HG03060 (cell line): ENCODE measurements around the gene WNT11.
"Not testable (repeated sequence)": the region's sequence is repeated elsewhere in the genome, so short reads cannot be mapped to it uniquely, and the experiment has no call there.

Experiments used
- ATAC-seq: cut with Tn5 transposase; IDR thresholded peaks from one replicate; pipeline ENCODE4 v1.9.1; 2021; ENCODE audit warnings: low read depth, moderate number of reproducible peaks; ENCODE audit not compliant: unreplicated experiment

The WNT11 gene

DNA sequence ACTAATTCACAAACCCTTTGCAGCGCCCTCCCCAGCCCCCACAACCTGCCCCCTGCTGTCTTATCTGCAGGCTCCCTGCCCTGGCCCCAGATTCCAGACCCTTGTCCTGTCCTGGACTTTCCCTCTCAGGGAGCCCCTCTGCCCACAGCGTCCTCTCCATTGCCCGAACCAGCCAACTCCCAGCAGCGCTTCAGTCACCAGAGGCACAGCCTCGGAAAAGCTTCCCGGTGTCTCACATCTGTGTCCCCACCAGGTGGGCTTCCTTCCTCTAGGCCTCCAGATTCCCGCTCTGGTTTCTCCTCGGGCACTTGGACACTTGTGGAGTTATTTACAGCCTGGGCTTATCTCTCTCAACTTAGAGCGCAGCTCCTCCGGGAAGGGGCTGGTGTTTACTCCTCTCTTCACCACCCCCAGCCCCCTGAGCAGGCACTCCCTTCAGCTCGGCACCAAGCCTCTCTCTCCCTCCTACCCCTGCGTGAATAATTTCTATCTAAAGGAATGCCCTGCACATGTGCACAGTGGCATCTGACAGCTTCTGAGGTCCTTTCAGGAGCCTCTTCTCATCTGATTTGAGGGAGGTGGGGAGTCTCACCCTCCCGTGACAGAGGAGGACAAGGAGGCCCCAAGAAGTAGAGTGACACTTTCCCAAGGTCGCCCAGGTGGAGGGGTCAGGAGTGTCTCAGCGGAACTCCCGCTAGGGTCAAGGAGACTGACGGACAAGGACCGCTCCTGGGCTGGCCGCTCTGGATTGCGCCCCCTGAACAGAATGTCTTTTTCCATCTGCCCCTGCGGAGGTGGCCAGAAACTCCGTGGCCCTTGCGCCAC, 838 bp downstream of the WNT11 start:
- no peak for ATAC-seq

DNA sequence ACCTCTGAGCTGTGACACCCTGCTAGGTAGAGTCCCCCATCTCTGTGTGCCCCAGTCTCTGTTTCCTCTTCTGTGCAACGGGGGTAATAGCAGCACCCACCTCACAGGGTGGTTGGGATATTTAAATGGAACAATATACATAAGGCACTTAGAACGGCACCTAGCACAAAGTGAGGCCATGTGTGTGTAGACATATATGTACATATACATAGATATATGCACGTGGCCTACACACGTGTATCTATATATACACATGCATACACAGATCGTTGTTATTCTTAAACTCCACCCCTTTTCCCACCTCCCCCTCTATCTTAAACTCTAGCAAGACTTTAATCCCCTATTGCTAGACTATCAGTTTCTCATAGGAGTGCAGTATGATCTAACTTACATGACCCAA, 2.4 kb downstream of the WNT11 start:
- no peak for ATAC-seq

GRCh38 chr11:76203131-76203925, 3.0 kb downstream of the WNT11 start:
- no peak for ATAC-seq

GRCh38 chr11:76201672-76202412, 4.5 kb downstream of the WNT11 start:
- ATAC-seq, result no peak

- ATAC-seq, result no peak
Observed at GRCh38 chr11:76201056-76201455, 5.2 kb downstream of the WNT11 start.

DNA sequence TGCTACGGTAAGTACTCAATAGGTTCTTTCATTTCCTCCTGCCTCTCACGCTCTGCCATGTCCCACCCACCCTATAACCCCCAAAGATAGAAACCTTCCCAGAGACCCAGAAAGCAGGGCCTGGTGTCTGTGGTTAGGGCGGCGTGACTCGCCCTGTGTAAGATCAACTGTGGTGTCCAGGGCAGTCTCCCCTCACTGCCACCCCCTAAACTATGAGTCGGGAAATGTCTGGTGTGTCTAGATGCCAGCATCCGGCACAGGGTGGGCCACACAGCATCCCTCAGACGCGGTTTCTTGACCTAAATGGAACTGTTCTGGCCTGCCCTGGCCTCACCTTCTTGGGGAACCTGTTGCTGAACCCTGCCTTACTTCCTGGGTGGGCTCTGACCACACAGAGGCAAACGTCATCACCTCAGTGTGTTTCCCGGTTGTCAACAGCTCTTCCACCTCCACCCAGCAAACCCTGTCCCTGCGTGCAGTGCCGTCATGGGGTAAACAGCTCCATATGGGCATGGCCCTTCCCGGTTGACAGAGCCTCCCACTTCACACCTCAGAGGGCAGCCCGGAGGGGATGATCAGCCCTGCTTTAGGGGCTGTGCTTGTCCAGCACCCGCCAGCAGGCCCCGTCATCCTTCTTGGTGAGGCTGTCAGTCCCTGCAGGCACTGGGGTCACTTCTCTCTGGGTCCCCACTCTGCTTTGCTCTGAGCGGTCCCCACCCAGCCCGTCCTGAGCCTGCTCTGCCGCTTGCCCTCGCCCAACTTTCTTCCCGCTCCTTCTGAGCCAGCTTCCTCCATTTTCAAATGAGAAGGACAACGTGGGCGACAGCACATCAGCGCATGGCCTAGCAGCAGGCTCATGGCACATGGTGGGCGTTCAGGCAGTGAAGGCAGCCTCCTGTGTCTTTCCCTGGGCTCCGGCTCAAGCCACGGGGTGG, 6.0 kb downstream of the WNT11 start:
- no peak for ATAC-seq

DNA sequence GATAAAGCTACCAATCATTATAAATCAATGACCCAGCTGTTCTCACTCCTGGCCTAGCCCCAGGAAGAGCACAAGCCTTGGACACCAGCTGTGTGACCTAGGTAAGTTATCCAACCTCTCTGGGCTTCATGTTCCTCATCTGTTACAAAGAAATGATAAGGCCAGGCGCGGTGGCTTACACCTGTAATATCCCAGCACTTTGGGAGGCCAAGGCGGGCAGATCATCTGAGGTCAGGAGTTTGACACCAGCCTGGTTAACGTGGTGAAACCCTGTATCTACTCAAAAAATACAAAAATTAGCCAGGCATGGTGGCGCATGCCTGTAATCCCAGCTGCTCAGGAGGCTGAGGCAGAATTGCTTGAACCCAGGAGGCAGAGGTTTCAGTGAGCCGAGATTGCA, 7.6 kb downstream of the WNT11 start:
- ATAC-seq, result not testable (repeated sequence)

DNA sequence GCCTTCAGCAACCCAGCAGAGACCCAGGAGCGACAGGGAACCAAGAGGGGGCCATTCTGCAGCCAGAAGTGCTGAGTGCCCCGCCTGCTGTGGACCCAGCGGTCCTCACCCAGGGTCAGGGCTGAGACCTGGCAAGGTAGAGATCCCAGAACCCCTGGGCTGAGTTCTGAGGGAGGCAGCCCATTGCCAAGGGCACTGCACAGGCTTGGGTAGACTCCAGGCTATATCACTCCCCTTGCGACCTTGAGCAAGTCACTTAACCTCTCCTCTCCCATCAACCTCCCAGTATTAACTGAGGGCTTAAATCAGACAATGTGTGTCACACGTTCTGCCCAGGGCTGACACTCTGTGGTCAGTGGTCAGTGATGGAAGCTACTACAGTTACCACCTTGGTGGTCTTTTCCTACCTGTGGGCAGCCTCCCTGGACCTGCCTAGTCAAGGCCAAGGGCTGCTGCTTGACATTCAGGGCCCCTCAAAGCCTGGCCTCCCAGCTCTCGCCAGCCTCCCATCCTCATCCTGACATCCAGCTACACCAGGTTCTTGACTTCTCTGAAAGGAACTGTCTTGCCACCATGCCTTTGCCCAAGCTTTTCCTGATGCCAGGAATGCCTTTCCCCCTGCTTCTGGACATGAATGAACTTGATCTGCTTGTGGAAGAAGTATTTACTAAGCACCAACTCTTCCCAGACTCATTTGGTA, 8.2 kb downstream of the WNT11 start:
- no peak for ATAC-seq

DNA sequence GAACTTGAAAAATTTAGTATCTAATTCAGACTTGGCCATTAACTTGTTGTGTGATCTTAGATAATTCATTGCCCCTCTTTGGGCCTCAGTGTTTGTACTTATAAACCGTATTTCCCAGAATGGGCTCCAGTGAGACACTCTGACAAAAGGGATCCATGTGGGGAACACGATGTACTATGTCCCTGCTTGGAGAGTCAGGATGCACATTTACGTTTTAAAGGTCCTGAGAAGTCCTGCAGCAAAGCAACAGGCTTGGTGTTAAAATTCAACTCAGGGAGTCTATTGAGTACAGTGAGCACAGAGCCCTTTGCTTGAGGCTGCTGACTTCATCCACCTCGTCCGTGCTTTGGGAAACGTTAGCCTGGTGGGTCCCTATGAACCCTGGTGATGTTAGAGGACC, 9.0 kb downstream of the WNT11 start:
- ATAC-seq, result no peak

- ATAC-seq, result no peak
Observed at GRCh38 chr11:76196849-76197248, 9.5 kb downstream of the WNT11 start.

DNA sequence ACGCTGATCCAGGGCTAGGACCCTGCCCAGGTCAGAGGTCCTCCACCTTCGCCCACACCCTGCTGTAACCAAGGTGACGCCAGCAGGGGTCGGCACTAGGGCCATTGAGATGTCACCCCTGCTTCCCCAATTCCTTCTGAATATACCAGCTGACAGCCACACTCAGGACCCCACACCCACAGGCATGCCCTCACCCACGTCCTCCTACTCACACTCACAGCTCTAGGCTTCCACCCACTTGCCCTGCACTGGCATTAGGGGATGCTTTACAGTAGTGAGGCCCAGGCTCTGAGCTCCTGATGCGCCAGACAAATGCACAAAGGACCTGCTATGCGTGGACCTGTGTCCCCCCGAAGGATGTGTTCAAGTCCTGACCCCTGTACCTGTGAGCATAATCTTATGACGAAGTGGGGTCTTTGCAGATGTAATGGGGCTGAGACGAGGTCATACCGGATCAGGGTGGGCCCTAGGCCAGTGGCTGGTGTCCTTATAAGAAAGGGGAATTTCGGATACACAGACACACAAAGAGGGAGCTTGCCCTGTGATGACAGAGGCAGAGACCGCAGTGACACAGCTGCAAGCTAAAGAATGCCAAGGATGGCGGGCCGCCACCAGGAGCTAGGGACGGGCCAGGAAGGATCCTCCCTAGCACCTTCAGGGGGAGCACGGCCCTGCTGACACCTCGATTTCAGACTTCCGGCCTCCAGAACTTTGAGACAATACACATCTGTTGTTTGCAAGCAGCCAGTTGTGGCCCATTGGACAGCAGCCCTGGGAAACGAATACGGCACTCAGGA, 11.2 kb downstream of the WNT11 start:
- ATAC-seq, result no peak

DNA sequence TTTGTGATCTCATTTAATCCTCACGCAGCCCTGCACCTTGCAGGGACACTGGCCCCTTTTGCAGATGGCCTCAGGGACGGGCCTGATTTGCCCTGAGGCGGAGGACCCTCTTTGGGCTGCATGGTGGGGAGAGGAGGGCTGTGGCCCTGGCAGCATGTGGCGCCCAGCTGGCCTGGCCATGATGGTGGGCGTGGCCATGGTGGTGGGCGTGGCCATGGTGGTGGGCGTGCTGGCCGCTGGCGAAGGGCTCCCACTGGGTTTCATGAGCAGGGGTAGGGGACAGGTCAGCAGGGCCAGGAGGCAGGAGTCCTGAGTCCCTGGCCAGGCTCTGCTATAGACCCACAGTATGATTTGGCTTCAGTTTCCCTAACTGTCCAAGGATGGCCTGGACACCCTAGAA, 13.1 kb downstream of the WNT11 start:
- ATAC-seq, result no peak

DNA sequence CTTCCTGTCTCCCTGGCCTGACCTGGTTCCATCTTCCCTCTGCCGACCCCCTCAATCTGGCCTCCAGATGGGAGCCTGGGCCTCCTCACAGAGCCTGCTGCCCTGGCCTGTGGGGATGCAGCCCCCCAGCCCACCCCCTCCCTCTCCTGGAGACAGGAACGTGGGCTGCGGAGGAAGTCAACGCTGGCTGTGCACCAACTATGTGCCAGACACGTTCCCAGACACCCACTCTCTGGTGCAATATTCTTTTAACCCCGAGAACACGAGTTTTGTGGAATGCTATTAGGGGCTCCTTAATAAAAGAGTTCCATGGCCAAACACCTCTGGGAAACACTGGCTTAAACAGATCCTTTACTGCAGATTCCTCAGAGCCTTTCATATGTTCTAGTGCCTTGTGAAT, 15.9 kb downstream of the WNT11 start:
- ATAC-seq, result no peak

DNA sequence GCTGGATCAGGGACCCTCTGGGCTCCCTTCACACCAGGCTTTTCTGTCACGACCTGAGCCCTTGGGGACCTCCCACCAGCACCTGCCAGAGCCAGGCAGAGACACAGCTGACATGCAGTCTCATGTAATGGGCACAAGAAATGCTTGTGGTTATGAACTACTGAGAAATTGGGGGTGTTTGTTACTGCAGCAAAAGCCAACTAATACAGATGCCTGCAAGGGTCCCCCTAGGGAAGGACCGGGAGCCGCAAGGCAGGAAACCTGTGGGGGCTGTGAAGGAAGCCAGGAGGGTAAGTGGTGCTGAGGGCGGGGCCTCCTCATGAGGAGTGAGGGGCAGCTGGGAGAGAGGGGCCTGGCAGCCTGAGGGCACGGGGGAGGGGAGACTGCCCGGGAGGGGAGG, 16.6 kb downstream of the WNT11 start:
- no peak for ATAC-seq

- ATAC-seq, result no peak
Observed at GRCh38 chr11:76188873-76189272, 17.4 kb downstream of the WNT11 start.

GRCh38 chr11:76186776-76187279, 19.5 kb downstream of the WNT11 start:
- no peak for ATAC-seq

DNA sequence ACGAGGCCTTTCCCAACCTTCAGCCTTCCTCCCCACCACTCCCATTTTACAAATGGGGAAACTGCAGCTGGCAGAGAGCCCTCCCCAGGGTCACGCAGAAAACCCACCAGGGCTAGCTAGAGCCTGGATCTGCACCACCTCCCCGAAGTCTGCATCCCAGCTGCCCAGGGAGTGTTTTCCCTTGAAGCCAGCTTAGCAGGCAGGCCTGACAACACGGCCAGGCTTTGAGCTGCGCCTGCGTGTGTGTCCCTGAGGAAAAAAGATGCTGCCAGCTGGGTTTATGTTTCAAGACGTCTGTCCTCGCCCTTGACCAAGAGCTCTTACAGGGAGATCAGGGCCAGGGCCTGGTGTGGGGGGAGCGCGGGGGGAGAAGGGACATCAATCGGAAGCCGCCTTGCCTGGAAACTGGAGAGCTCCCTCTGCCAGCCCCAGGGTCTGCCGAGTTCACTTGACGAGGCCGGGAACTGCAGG, 20.3 kb downstream of the WNT11 start:
- no peak for ATAC-seq

DNA sequence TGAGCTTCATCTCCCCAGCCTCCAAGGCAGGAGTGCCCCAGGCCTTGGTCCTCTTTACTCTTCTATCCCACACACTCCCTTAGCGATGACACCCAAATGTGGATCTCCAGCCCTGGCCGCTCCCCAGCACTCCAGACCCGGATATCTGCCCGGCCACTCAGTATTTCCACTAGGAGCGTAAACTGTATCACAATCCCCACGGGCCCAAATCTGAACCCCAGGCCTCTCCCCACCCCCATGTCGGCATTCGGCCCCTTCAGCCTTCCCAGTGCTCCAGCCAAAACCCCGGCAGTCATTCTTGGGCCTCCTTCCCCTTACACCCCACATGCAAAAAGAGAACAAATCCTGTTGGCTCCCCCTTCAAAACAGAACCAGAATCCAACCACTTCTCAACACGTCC, 20.8 kb downstream of the WNT11 start:
- ATAC-seq, result no peak
